Activated effector memory CD4-positive, alpha-beta T cell treated with Interleukin-2 at 50 U/mL for 16 hours (primary cell): ENCODE data around the gene XPC.
A peak's percentile ranks its signal among the peaks of the same experiment; 100 is the strongest.
"Not testable (repeated sequence)": the region's sequence is repeated elsewhere in the genome, so short reads cannot be mapped to it uniquely, and the experiment has no call there.

ENCODE experiments used
- DNase-seq: peaks from one replicate; pipeline ENCODE4 v3.0.0-alpha.2; 2020

The XPC gene

DNA sequence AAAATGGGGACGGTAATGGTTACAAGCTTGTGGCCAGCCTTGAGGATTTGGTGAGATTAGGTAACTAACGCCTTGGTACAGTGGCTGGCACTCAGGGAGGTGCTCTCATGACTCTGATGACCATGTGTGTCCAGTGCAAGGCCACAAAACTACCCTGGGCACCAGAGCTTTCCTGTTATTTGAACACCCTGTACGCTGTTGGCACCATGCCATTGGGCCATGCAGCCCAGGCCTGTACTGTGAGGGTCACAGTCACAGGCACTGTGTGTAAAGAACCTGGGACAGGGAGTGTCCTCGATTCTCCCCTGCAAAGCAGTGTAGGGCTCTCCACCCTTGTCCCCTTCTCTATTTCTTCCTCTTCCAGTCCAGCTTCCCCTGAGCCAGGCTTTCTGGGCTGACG is 47.3 kb downstream of the XPC start:
- no peak for DNase-seq

GRCh38 chr3:14130707-14131106 is 47.7 kb downstream of the XPC start:
- no peak for DNase-seq

- DNase-seq, result no peak
These were observed 48.2 kb downstream of the XPC start for GRCh38 chr3:14130230-14130629.

- DNase-seq, result no peak
These were observed 49.1 kb downstream of the XPC start for GRCh38 chr3:14129296-14129695.

DNA sequence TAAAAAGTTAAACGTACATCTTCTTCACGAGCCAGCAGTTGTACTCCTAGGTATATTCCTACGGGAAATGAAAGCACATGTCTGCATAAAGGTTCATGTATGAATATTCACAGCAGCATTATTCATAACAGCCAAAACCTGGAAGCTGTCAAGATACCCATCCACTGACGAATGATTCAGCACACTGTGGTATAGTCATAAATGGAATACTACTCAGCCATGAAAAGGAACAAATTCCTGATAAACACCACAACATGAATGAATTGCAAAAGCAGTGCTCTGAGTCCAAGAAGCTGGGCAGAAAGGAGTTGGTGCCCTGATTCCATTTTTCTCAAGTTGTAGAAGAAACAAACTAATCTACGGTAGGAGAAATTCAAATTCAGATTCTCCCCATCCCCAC is 49.7 kb downstream of the XPC start:
- DNase-seq, result no peak

GRCh38 chr3:14127516-14128161 is 50.8 kb downstream of the XPC start:
- DNase-seq, result no peak

DNA sequence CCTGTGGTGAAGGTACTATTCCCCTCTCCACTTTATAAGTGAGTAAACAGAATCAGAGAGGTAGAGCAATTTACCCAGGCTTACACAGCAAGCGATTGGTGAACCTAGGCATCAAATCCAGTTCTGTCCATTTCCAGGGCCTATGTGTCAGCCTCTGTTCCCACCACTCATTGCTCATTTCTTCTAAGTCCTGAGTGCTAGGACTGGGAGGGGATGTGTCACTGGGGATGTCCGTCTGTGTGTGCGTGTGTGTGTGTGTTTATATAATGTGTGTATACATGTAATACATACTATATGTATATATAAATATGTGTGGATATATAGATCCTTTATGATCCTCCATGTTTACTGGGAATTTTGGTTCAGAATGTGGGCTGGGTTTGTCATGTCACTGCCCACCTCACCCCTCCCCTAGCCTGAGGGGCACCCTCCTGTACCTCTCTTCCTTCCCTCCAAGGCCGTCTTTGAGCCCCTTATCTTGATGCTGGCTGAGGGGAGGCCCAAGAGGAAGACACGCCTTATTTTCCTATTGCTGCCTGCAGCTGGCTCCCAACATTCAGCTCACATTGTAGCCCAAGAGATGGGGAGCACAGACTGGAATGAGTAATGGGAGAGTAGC is 51.4 kb downstream of the XPC start:
- DNase-seq, result no peak

DNA sequence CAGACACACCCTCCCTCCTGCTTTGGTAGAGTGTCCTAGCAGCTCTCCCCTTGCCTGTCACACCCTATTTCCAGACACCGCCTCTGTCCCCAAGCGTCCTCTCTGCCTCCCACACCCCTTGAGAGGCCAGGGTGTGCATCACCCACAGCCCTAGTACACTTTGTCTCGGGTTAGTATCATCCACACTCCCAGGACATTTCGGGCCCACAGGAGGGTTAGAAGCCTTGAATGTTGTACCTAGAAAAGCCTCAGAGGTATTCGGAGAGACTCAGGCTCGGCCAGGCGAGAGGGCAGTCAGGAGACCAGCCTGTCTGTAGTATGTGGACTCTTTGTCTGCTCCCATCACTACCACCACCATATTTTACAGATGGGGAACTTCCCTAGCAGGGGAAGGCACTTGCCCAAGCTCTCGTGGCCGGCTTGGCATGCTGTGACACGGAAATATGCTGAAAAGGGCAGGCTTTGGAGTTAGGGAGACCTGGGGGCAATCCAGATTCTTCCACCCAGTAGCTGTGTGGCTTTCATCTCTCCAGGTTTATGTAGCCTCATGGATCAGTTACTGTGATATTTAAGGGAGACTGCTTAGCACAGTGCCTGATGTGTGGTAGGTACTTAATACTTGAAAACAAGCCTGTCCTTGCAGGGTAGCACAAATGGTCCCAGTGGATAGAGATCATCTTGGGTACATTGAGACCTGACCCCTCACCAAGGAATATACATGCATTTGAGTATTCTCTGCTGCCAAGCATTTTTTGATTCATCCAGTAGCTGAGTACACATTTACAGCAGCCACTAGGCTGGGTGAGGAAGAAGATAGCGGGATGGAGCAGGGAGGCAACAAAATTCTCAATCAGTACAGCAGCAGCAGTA is 52.1 kb downstream of the XPC start:
- DNase-seq, result no peak

GRCh38 chr3:14125193-14126016 is 53.0 kb downstream of the XPC start:
- DNase-seq, result peak; percentile 38

DNA sequence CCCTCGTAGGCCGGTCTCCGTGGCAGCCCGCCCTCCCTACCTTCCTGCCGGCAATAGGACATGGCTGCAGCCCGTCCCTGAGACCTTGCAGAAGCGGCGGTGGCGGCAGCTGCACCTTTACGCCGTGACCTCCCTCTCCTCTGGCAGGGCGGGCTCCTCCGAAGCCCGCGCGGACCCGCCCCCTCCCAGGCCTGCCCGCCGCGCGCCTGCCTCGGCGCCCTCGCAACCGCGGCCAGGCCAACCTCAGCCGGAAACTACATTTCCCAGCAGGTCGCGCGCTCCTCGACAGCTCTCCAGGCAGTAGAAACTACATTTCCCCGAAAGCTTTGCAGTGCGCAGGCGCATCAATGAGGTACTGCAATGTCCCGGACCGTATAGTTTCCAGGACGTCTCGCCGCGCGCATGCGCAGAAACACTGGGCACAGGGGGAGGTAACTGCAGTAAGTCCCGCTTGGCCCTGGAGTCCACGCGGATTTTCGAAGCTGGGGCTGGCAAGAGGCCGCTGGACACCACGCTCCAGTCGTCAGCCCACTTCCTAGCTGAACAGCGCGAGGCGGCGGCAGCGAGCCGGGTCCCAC is 53.7 kb downstream of the XPC start, which contains the start of the genes CHCHD4 and TMEM43:
TSS of gene CHCHD4 (minus strand) at position 256 of the 578 bp plus-strand sequence. CDS start at position 62, 194 bp downstream.
TSS of gene TMEM43 (plus strand) at position 438 of the 578 bp plus-strand sequence. CDS start 142 bp downstream, outside the sequence.
- DNase-seq, result peak; percentile 97

DNA sequence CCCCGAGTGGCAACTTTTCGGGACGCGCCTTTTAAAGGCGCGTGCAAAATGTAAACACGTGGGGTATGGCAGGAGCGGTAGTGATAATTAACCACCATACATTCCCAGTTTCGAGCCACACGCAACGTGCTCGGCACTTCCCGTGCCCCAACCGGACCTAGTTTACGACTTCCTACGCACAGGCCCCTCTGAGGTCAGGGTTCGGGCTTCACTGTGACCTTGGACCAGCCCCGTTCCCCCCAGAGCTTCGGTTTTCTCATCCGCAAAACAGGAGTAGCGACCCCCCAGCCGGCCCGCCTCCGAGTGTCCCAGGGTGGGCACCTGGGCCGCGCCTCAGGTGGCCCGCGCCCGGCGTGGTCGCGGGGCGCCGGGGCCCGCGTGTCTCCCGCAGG is 54.2 kb downstream of the XPC start:
- peak; percentile 59 for DNase-seq

GRCh38 chr3:14123308-14124222 is 54.8 kb downstream of the XPC start:
- DNase-seq, result no peak

DNA sequence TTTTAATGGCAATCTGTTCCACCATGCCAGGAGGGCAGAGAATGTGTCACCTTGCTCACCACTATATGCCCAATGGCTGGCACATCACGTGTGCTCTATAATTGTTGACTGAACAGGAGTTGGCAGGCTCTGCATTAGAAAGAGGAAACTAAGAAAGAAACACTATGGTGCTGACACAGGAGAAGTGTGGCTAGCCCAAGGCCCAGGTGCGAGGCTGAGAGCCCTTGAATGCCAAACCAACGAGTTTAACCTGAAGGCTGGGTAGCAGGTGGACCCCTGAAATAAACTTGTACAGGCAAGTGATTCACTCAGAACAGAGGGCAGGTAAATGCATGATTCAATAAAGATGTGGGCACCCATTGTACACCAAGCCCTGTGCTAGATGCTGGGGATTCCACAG is 56.1 kb downstream of the XPC start:
- DNase-seq, result no peak

GRCh38 chr3:14121859-14122258 is 56.5 kb downstream of the XPC start:
- no peak for DNase-seq

- DNase-seq, result not testable (repeated sequence)
These were observed 57.4 kb downstream of the XPC start for GRCh38 chr3:14120921-14121448.

GRCh38 chr3:14120111-14120920 is 58.1 kb downstream of the XPC start:
- DNase-seq, result no peak

DNA sequence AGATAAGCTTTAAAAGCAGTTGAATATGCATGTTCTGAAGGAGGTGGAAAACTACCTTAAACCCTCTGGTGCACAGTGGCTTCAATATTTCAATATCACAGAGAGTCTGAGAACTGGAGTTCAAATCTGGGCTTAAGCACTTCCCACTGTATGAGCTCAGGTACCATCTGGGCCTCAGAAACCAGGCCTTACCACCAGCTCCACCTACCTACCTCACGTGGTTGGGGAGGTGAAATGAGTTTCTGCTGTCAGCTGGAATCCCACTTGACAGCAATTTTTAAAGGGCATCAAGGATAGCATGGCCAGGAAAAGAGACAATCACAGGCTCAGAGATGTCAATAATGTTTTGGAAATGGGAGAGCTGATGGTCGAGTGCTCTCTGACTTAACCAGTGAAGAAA is 58.8 kb downstream of the XPC start:
- no peak for DNase-seq

GRCh38 chr3:14118400-14119381 is 59.7 kb downstream of the XPC start:
- DNase-seq, result no peak
